ENCODE data around the gene HSPH1. TPM values are rescaled to one million over a fixed set of nuclear protein-coding genes. Genes with fewer than 3 reads are reported as not detected.

The HSPH1 gene
- total and polyA plus RNA-seq, 2 of the 8 experiments (the other 6 are each of a cell fraction or from before 2014, with no cell fraction given) = 14.2 to 145 TPM

DNA sequence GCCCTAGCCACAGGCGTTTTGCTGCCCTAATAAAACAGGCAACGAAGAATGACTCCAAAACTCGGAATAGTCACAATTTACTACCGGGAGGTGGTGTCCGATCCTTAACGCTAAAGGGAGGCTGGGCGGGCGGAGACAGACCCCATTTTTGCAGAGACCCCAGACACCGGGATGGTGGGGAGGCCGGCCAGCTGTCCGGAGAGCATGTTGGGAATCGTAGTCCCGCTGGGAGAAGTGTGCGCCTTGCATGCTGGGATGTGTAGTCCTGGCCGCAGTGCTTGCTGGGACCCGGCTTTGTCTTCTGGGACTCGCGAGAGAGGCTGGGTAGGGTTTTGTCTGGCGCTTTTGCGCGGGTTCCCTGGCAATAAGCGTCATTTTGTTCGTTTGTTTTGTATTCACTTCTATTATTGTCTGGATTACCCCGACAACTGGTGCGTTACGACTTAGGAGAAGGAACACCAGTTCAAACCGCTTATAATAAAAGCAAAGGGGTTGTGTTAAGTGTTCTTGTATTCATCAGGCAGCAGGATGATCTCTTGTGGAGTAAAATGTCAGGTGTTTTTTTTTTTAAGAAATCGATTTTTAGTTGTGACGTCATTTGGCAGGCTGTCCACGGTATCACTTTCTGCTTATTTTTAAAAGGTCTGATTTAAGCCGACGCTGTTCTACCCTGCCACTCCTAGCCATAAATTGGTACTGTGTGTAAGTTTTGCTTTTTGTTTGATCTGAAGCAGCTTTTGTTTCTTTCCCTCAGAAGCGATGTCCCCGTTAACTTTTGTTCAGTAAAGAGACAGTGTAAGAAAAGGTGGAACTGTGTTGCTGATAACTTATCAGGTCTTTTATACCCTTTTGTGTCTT is 676 bp upstream of the HSPH1 start (continued):
- TF ChIP-seq TAF1 (IDR thresholded peaks at IDR 0.05; ENCODE audit: low read depth, low read length) (peak; percentile 30; the same call in 1 of the 2 replicates), TBP (IDR thresholded peaks at IDR 0.05; ENCODE audit: low read depth, low read length) (peak; percentile 42), CHD1 (IDR thresholded peaks at IDR 0.05; ENCODE audit: low read depth, low read length) (no peak), ATF3 (IDR thresholded peaks at IDR 0.05; ENCODE audit: insufficient read depth, low read depth, low read length) (peak; percentile 45; the same call in 1 of the 2 replicates), KDM4A (IDR thresholded peaks at IDR 0.05; ENCODE audit: low read depth, low read length, severe bottlenecking) (peak; percentile 64), HDAC2 (IDR thresholded peaks at IDR 0.05; ENCODE audit: borderline replicate concordance in 1 of 2, low read depth in 2 of 2, low read length in 2 of 2) (peak in 1 of 2 experiments; percentile 91; a peak in 1 of 4 replicates), BCL11A (IDR thresholded peaks at IDR 0.05; ENCODE audit: low read depth in 2 of 2, low read length in 2 of 2) (no peak), CEBPB (IDR thresholded peaks at IDR 0.05; ENCODE audit: low read depth, low read length) (no peak), CREB1 (IDR thresholded peaks at IDR 0.05) (no peak; the same call in 1 of the 2 replicates), E2F6 (IDR thresholded peaks at IDR 0.05) (peak; percentile 2; the same call in 1 of the 2 replicates), ASH2L (IDR thresholded peaks at IDR 0.05; ENCODE audit: low read length) (peak; percentile 11), POLR2A (IDR thresholded peaks at IDR 0.05; ENCODE audit: control extremely low read depth in 1 of 2, low read depth in 2 of 2, low read length in 2 of 2) (peak in 1 of 2 experiments; percentile 23; a peak in 2 of 3 replicates), SIX5 (IDR thresholded peaks at IDR 0.05; ENCODE audit: low read depth, low read length) (peak; percentile 93), ZNF274 (IDR thresholded peaks at IDR 0.05; ENCODE audit: borderline replicate concordance, extremely low read depth, low read length) (no peak), GTF2F1 (IDR thresholded peaks at IDR 0.05; ENCODE audit: borderline replicate concordance, low read depth, low read length) (0 out of 2 replicates have a peak, but pooled peaks have one; percentile 33), PHF8 (conservative IDR thresholded peaks at IDR 0.05; ENCODE audit: low read depth, low read length) (0 out of 2 replicates have a peak, but pooled peaks have one; percentile 43)

Measured in H1 (cell line).